GM18873 (cell line): Measurements from ENCODE around the gene GPRIN1.

Experiments
- ATAC-seq: cut with Tn5 transposase; IDR thresholded peaks from one replicate; pipeline ENCODE4 v1.9.1; 2021; ENCODE audit warnings: mild to moderate bottlenecking, moderate library complexity, moderate number of reproducible peaks; ENCODE audit not compliant: unreplicated experiment, low FRiP score

Gene GPRIN1

DNA sequence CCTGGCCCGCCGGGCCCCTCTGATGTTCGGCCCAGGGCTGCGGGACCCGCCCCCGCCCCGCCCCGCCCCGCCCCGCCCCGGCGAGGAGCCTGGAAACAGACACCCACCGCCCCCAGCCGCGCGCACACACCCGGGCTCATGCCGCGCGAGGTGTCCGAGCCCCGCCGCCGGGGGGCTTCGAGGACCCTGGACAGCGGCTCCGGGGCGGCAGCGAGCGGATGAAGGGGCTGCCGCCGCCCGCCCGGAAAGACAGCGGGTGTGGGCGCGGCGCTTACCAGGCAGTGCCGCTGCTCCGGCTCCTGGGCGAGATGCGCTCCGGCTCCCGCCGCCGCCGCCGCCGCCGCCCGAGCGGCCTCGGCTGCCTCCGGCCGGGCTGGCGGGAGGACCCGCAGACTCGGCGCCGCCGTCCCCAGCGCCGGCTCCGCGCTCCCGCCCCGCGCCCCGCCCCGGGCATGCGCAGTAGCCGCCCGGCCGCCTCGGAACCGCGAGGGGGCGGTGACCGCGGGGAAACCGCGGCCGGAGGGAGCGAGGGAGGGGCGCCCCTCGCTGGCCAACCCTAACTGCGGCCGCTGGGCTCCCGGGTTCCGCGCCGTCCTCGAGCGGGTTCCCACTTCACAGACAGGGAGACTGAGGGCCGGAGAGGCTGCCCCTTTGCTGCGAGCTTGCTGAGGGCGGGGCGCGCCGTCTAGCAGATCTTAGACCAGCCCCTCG, at the start of gene GPRIN1:
Gene GPRIN1 (minus strand): TSS at position 433 of the 711 bp plus-strand sequence. CDS start 10,322 bp downstream, outside the sequence.
- no peak for ATAC-seq

DNA sequence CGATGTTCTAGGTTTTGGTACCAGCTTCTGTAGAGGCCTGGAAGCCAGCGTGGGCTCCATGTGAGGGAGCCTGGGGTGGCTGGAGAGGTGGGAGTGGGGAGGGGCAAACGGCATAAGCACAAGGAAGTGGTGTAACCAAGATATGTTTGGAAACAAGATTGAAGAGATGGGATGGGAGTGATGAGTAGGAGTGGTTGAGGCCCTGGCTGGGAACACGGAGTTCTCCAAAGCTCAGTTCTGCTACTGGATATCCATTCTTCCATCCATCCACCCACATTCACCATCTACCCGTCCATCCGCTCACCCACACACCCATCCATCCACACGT, 49.5 kb upstream of the GPRIN1 start:
- ATAC-seq = no peak

DNA sequence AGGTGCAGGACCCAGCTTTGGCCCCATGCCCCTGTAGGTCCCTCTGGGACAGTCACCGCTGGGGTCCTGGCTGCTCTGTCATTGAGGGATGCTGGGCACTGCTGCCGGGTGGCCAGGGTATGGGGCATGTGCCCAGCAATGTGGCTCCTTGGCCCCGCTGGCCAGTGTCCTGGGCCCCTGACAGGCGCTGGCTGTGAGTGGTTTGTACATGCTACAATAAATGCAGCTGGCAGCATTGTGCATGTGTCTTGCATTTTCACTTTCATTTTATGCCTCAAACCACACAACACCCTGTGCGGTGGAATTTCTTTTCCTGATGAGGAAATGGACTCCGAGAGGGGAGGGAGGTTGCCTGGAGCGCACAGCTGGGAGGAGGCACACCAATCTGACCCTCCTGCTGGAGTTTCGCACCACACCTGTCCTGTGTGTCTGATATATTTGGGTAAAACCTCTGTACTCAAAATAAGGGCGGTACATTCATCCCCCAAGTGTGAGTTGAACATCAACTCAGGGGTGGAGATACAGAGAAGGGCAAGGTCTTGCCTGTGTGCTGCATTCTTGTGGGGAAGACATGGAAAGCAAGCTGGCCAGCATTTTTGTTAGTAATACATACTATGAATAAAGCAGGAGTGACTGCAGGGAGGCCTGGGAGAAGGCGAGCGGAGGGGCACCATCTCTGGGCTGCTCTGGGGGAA, 49.0 kb upstream of the GPRIN1 start:
- ATAC-seq = no peak

DNA sequence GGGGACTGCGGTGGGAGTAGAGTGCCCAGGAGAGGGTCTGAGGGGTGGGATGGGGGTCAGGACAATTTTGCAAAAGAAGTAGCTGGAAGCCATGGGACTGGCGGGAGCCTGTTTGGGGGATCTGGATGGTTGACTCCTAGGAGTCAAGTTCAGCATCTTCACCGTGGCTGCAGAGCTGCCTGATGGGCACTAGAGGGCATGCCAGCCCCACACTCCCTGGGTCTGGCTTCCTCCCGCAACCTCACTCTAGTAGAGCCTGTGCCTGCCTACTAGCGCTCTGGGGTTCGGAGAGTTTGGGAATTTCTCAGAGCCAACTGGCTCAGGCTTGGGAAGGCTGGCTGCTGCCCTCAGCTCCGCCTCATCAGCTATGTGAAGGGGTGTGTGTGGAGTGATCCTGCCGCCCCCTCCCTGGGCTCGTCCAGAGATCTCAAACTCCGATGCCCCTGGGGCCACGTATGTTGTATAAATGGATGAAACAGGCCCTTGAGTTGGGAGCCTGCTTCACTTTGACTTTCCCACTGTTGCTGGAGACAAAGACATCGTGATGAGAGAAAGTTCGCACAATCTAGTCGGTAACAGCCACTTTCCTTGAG, 48.1 kb upstream of the GPRIN1 start:
- no peak for ATAC-seq

DNA sequence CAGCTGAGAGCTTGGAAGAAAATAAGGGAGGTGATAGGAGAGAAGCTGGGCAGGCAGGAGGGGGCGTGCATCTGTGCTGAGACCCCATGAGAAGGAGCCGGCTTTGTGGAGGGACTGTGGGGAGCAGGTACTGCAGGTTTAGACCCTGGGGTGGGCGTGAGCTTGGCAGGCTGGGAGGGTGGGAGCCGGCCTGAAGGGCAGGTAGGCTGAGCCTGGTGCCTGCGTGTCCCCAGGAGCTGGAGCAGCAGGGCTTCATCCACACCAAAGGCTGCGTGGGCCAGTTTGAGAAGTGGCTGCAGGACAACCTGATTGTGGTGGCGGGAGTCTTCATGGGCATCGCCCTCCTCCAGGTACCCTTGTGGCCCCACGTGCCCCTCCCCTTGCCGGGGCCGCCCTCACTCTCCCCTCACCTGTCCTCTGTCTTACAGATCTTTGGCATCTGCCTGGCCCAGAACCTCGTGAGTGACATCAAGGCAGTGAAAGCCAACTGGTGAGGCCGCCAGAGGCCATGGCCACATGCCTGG, 46.6 kb upstream of the GPRIN1 start:
- ATAC-seq = no peak

DNA sequence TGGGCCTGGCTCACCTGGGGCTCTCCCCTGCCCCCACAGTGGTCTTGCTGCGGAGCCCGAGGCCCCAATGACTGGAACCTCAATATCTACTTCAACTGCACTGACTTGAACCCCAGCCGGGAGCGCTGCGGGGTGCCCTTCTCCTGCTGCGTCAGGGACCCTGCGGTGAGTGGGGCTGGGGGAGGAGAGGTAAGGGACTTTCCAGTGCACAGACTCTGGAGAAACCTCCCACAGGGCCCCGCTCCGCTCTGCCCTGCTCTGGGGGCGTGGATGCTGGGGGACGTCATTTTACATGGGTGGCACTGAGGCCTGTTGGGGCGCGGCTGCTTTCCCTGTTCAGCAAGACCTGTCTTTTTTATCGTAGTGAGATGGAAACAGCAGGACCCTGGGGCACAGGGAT, 44.9 kb upstream of the GPRIN1 start:
- no peak for ATAC-seq

DNA sequence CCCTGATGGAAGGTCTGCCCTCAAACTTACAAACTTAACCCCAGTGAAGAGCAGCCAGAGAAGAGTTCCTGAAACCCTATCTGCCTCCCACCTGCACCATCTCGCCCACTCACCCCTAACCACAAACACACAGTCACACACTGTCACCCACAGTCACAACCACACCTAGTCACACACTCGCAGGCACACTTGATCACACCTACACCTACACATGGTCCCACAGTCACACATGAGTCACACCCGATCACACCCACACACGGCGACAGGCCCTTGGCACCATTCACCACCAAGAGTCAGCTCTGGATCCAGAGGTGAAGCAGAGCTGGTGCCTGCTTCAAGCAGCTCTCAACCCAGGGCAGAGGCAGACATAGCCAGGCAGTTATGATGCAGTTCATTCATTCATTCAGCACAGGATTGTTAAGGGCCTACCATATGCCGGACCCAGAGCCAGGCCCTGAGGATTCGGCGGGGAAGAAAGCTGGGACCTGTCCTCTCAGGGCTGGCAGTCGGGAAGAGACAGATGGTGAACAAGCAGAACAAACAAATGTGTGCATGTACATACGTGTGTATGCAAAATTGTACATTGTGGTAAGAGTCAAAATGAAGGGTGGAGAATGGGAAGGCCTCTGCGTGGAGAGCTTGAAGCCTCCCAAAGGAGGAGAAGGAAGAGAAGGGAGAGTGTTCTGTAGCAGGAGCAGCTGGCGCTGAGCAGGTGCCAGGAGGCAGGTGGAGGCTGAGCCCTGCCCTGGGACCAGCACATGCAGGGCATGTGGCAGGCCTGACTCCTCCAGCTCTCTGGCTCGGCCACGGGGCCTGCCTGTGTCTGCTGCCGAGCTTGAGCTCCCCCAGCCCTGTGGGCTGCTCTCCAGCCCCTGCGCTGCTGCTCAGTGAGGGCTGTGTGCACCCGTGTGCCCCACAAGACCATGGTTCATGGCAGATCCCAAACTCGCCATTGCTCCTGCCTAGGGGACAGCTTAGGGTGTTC, 43.7 kb upstream of the GPRIN1 start:
- no peak for ATAC-seq

DNA sequence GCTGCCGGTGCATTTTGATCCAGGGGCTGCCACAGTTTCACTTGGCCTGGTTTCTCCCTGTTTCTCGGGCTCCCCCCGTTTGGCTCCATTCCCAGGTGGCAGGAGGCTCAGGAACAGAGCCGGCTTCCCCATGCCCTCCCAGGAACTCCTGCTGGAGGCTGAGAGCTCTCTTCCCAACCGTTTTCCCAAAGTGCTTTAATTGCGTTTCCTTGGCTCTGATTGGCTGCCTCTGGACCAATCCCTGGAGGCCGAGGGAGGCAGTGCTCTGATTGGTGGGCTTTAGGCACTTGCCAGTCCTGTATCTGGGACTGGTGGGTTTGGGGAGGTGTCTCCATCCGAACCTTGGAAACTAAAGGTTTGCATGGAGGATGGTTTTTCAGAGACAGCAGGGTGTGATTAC, 42.2 kb upstream of the GPRIN1 start:
- no peak for ATAC-seq

DNA sequence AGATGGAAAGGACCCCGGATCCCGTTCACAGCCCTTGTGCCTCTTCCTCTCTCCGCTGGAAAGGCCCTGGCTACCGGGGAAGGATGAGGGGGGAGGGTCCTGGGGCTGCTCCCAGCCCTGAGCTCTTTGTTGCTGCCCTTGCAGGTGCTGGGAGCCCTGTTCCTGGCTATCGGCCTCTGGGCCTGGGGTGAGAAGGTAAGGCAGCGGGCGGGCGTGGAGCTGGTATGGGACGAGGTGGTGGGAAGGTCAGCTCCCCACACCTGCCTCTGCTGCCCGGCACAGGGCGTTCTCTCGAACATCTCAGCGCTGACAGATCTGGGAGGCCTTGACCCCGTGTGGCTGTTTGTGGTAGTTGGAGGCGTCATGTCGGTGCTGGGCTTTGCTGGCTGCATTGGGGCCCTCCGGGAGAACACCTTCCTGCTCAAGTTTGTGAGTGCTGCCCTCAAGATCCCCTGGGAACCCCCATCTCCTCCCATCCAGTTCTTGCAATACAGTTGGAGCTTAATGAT, 41.6 kb upstream of the GPRIN1 start:
- ATAC-seq = no peak

DNA sequence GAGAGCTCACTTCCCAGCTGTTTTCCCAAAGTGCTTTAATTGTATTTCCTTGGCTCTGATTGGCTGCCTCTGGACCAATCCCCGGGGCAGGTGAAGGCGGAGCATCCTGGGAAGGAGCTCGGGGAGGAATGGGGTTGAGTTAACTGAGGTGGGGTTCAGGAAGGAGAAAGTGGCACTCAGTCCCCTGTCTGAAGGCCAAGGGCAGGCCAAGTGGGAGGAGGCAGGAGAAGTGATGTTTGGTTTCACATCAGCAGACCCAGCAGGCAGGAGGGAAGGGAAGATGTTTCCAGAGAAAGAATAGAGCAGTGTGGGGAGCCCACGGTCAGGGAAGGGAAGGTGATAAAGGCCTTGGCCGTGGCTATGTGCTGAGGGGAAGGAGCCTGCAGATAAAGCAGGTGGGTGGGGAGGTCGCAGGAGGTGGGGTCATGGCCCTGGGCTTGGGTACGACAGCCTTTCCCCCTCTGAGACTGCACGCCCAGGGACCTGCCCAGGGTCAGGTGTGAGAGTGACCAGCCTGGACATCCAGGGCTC, 40.5 kb upstream of the GPRIN1 start:
- ATAC-seq = no peak

DNA sequence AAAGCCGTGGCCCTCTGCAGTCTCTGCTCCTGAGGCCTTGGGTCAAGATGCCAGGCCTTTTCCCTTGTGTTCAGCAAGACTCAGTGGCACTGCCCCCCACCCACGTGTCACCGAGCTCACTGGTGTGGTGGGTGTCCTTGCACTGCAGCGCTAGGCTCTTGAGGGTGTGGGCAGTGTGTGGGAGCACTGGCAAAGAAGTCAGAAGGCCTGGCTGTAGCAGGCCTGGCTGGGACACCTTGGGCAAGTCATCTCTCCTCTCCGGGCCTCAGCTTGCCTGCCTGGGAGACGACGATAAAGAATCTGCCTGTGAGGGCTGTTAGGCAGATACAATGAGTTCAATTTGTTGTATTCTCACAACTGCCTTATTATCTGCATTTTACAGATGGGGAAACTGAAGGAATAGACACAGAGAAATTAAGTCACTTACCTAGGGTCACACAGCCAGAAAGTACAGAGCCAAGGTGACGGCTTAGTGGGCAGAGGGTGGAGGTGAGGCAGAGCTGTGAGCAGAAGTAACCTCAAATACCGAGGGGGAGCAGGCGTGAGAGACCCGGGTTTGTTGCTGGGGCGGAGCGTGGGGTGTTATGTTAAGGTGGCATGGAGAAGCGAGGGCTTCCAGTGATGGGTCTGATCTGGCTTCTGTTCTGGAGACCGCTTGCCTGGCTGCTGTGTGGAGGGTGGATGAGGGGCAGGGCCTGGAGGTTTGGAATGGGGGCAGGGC, 38.7 kb upstream of the GPRIN1 start:
- ATAC-seq = no peak

DNA sequence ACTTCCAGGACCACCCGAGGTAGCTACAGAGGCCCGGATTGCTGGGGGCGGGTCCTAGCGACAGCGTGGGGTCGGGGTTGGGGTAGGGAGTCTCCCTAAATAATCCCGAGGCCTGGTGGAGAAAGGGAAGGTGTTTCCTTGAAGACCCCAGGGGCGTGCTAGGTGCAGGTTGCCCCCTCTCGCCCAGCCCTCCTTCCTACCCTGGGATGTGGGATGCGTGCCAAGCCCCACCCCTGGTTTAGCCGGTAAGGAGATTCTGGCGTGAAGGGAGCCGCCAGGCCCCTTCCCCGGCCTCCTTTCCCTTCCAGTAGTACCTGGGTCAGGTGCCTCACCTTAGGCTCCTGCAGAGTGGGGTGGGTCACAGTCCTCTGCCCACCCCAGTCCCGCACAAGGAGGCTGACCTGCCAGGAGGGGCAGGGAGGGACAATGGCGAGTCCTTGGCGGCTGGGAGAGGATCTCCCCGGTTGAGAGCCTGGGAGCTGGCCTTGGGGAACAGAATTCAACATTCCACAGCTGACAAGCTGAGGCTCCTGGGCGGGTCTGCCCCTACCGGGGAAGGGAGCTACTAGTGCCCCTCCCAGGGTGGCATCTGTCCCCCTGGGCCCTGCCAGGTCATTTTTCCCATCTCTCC, 38.0 kb upstream of the GPRIN1 start:
- no peak for ATAC-seq

DNA sequence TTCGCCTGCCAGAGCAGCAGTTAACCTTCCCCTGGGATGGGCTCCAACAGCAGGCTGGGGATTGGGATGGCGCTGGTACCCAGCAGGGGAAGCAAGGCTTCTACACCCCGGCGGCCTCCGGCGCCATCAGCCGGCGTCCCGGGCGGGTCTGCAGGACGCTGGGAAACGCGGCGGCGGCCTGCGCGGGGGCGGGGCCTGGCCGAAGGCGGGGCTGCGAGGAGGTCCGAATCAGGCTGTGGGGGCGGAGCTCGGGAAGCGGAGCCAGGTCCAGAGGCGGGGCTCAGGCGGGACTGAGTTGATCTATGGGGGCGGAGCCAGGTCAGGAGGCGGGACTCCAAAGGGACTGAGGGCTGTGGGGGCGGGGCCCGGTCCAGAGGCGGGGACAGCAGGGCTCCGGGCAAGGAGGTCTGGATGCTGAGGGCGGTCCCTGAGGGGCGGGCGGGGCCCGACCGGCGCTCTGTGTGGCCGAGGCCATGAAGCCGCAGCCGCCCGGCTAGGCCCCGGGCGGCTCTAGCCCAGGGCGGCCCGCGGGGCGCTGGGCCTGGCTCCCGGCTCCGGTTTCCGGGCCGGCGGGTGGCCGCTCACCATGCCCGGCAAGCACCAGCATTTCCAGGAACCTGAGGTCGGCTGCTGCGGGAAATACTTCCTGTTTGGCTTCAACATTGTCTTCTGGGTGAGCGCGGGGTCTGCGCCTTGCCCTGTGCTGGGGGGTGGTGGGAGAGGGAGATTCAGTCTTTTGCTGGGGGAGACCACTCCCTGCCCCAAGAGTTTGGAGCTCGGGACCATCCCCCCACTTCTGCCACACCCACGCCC, 37.3 kb upstream of the GPRIN1 start, which contains the start of gene TSPAN17:
Gene TSPAN17 (plus strand): TSS at position 455 of the 813 bp plus-strand sequence. CDS start 132 bp downstream, at position 587.
- peak; percentile 89 for ATAC-seq

DNA sequence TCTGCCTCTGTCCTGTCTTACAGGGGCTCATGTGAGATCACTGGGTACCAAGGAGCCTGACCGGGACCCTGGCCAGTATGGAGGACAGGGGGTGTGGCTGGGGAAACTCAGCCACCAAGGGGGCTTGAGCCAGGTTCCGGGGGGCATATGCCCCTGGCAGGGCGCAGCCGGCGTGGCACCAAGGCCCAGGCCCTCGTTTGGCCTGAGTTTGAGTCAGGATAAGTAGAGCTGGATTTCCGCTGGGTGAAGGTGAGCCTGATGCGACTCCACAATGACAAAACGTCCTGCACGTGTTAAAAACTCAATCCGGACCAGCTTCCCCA, 36.7 kb upstream of the GPRIN1 start:
- ATAC-seq = no peak

DNA sequence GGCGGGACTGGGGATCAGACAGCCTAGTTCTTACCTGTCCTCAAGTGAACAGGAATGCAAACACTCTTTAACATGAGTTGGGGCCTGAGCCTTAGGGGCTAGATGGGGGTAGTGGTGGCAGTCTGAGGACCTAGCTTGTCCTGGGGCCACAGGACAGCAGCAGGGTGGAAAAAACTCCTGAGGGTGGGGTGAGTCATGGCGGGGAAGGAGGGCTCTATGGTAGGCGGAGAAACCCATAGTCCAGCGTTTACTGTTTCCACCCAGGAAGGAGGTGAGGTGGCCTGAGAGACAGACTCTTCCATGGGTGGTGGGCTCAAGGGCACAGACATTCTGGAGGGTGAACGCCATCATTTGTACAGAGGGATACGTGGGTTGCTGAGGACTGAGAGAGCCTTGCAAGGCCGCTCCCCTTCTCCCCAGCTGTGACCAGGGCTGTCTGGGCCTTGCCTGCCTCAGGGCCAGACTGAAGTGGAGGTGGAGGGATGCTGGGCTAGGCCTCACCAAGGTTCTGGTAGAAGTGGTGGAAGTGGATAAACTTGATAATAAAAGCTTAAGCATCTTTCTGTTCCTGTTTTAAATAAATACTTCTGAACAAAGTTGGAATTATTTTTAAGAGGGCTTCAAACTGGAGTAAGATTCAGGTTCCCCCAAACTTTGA, 36.2 kb upstream of the GPRIN1 start:
- ATAC-seq = no peak

DNA sequence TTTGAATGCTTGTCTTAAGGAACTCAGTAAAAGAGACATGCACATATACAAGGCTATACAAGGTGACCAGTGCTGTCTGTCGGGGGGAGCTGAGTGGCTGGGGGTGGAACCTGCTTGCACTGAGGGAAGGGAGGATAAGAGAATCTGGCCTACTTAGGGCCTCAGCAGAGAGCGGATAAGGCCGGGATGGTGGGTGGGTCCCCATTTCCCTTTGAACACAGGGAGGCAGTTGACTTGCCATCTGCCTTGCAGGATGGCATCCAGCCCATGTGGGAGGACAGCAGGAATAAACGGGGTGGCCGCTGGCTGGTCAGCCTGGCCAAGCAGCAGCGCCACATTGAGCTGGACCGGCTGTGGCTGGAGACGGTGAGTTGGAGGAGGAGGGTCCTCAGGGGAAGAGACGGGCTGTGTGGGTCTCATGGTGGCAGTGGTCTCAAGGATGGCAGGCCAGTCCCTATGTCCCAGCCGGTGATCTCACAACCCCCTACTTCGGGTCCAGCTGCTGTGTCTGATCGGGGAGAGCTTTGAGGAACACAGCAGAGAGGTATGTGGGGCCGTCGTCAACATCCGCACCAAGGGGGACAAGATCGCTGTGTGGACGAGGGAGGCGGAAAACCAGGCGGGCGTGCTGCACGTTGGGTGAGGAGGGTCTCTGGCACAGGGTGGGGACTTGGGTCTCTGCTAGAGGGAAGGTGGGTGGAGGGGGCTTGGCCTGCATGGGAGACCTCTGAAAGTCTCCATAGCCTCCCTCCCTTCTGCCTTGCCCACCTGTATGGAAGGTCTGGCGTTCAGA, 35.1 kb upstream of the GPRIN1 start:
- ATAC-seq = no peak

DNA sequence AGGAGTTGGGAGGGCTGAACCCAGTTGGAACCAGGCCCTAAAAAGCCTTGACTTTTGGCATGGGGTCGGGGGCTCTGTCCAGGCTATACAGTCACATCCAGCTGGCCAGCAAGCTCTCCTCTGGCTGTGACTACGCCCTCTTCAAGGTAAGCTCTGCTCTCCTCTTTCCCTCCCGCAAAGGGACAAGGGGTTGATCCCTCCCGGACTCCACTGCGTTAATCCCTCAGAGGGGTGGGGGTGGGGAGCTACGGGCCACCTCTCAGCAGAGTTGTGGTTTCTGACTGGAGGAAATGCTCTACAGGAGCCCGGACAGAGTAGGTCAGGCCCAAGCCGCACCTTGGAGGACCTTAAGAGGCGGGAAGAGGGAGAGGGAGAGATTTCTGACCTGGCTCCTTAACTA, 34.3 kb upstream of the GPRIN1 start:
- ATAC-seq = no peak
